NCI-H2107 (cell line): ENCODE measurements around the gene AQP9.
"Not testable (repeated sequence)": the region's sequence is repeated elsewhere in the genome, so short reads cannot be mapped to it uniquely, and the experiment has no call there.

Experiments used
- DNase-seq: peaks from one replicate; lab custom pipeline; 2025; lab: John Stamatoyannopoulos, UW

Gene AQP9

GRCh38 chr15:58182460-58183163 is 44.4 kb downstream of the AQP9 start:
- no peak for DNase-seq

DNA sequence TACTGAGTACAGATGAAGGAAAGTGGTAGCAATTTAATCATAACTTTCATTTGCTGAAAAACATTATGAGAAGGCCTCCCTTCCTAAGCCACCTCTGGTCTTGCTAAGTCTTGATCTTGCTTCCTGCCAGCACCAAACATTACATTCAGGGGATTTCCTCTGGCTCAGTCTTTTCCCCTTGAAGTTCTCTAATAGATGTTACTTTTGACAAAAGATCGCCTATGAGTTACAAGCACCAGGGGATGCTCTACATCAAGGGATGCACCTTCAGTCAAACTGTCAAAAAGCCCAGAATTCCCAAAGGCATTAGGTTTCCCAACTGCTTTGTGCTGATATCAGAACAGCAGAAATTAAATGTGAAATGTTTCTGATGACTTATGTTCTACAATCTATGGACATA is 47.3 kb downstream of the AQP9 start:
- DNase-seq: no peak

DNA sequence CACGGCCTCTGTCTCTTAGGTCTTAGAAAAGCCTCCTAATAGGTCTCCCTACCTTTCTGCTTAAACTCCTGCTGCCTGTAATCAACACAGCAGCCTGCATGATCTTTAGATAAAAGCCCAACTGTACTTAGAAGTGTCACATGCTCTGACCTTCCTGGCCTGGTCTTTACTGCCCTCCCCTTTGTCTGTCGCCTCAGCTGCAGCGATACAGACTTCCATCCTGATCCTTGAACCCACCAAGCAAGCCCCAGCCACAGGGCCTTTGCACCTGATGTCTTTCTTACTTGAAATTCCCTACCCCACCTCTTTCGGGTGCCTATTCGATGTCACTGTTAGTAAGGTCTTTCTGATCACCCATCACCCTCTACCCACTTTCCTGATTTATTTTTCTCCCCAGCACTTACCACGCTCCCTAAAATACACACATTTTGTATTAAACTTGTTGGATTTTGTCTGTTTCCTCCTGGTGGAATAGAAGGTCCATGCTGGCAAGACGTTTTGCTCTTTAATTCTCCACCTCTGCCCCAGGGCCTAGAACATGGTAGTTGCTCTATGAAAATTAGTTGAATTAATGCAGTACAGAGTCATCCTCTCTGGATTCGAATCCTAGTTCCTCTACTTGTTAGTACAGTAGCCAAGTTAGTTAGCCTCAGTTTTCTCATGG is 51.1 kb downstream of the AQP9 start:
- no peak for DNase-seq

- no peak for DNase-seq
Measured at GRCh38 chr15:58190419-58190818, 52.2 kb downstream of the AQP9 start.

- DNase-seq: not testable (repeated sequence)
Measured at GRCh38 chr15:58193636-58194035, 55.5 kb downstream of the AQP9 start.

DNA sequence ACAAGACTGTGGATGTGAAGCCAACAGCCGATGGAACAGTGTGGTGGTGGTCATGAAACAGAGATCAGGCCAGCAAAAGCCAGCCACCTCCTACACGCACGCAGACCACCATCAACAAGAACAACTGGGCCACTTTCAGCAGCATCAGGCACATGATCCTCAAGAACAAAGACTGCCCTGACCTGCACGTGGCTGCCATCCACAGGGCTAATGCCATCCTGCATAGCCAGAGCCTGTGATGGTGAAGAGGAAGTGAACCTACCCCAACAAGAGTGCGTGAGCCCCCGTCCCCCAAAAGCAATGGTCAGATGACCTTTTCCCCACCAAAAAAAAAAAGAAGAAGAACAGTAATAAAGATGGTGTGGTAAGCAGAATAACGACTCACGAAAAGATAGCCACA is 62.6 kb downstream of the AQP9 start:
- no peak for DNase-seq

- no peak for DNase-seq
Measured at GRCh38 chr15:58201516-58201915, 63.3 kb downstream of the AQP9 start.

DNA sequence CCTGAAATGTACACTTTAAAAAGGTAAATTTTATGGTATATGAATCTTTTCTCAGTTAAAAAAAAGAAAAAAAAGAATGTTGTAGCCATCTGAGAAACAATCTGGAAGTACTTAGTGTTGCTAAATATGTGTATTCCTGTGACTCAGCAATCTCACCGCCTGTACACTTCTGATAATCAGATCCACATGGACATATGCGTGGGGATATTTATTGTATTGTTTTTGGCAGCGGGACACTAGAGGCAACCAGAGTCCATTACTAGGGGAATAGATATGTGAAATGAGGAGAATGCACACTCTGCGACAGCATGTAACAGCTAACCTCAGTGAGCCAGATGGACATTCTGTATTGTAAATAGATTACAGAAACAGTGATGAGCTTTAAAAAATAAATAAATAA is 65.4 kb downstream of the AQP9 start:
- DNase-seq: no peak

GRCh38 chr15:58206151-58206550 is 68.0 kb downstream of the AQP9 start:
- no peak for DNase-seq

GRCh38 chr15:58208217-58208616 is 70.0 kb downstream of the AQP9 start:
- DNase-seq: not testable (repeated sequence)

DNA sequence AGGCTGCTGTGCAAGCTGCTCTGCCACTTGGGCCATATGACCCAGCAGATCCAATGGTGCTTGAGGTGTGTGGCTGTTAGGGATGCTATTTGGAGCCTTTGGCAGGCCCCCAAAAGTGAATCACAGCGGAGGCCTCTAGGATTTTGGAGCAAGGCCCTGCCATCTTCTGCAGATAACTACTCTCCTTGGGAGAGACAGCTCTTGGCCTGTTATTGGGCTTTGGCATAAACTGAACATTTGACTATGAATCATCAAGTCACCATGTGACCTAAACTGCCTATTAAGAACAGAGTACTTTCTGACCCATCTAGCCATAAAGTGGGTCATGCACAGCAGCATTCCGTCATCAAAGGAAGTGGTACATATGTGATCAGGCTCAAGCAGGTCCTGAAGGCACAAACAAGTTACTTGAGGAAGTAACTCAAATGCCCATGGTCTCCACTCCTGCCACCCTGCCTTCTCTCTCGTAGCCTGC is 70.9 kb downstream of the AQP9 start:
- DNase-seq: not testable (repeated sequence)

DNA sequence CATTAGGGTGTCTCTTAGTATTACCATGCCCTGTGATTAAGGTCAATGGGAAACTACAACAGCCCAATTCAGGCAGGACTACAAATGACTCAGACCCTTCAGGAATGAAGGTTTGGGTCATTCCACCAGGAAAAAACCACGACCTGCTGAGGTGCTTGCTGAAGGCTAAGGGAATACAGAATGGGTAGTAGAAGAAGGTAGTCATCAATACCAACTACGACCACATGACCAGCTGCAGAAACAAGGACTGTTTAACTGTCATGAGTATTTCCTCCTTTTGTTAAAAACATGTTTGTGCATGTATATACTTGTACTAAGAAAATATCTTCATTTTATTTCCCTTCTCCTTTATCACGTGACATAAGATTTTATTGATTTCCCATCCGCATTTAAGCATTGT is 71.8 kb downstream of the AQP9 start:
- DNase-seq: not testable (repeated sequence)

GRCh38 chr15:58212909-58213526 is 74.8 kb downstream of the AQP9 start:
- DNase-seq: peak; percentile 3

DNA sequence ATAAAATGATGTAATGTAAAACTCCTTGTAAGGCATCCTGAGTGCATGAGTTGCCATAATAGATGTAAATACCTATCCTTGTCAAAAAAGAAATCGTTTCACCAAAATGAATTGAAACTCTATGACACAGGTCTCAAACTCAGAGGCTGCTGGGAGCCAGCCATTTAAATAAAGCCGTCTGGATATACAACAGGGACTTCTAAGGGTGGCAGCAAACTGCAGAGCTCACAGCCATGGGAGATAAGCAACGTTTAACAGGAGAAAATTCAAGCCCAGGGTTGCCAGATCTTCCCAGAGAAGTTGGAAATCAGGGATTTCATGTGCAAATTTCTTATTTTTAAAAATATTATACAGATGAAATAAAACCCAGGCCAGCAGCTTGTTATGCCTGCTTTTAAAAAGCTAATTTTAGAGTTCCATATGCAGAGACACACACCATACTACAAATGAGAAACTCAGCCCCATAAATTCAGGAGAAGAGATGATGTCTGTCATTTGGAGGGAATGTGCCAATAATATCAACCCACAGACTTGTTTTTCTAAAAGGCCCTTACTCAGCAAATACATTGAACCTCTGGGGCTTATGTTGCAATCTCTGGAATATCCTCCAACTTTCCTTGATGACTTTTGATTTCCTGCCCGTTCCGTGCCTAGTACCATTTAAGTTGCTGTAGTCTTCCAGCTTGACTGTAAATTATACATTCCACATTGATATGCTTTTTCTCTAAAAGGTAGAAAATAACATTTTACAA is 75.6 kb downstream of the AQP9 start:
- DNase-seq: no peak

- DNase-seq: no peak
Measured at GRCh38 chr15:58214591-58215340, 76.6 kb downstream of the AQP9 start.

GRCh38 chr15:58217460-58217859 is 79.3 kb downstream of the AQP9 start:
- no peak for DNase-seq

DNA sequence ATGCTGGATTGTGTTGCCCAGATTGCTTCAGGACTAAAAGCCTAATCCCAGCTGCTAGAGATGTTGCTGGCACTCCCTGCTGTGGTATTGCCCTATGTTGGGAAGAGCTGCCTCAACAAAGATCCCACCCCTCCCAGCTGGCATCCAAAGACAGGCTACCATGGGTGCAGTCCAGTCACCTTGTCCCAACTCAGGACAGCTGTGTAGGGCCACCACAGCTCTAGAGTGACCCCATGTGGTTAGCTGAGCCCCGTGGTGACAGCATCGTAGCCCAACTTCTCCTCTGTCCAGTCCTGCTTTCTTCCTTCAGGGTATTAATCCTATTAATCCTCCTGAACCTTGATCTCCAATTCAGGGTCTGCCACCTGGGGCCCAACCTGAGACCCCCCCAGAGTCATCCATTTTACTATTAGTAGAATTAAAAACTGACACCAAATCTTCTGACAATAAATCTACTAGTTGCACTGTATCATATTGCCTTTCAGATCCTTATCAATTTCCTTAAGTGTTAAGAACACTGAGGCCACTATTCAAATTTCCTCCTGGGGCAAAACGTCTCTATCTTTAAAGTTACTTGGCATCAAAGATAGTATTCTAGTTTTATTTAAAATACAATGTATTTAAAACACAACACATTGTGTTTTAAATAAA is 83.5 kb downstream of the AQP9 start:
- no peak for DNase-seq

- no peak for DNase-seq
Measured at GRCh38 chr15:58222679-58223078, 84.5 kb downstream of the AQP9 start.

- DNase-seq: no peak
Measured at GRCh38 chr15:58223432-58223831, 85.3 kb downstream of the AQP9 start.

DNA sequence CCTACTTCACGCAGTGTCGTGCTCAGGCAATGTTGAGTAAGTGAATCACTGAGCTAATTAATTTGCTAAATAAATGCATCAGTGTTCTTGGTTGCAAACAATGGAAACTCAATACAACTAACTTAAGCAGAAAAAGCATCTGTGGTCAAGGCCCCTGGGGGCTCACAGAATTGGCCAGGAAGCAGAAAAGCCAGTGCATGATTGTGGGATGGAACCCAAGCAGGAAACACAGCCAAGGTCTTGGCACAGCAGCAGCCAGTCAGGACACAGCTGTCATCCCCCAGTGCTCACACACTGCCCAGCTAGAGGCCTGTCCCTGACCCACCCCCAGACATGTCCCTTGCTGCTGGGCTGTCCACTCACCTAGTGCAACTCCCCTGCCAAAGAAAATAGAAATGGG is 85.9 kb downstream of the AQP9 start:
- DNase-seq: no peak
